GM21423 (cell line): ENCODE results near the gene CHRNA10.

Source experiments
- ATAC-seq: cut with Tn5 transposase; IDR thresholded peaks from one replicate; pipeline ENCODE4 v1.9.1; 2021; ENCODE audit warnings: mild to moderate bottlenecking, moderate library complexity; ENCODE audit not compliant: unreplicated experiment

CHRNA10 gene

DNA sequence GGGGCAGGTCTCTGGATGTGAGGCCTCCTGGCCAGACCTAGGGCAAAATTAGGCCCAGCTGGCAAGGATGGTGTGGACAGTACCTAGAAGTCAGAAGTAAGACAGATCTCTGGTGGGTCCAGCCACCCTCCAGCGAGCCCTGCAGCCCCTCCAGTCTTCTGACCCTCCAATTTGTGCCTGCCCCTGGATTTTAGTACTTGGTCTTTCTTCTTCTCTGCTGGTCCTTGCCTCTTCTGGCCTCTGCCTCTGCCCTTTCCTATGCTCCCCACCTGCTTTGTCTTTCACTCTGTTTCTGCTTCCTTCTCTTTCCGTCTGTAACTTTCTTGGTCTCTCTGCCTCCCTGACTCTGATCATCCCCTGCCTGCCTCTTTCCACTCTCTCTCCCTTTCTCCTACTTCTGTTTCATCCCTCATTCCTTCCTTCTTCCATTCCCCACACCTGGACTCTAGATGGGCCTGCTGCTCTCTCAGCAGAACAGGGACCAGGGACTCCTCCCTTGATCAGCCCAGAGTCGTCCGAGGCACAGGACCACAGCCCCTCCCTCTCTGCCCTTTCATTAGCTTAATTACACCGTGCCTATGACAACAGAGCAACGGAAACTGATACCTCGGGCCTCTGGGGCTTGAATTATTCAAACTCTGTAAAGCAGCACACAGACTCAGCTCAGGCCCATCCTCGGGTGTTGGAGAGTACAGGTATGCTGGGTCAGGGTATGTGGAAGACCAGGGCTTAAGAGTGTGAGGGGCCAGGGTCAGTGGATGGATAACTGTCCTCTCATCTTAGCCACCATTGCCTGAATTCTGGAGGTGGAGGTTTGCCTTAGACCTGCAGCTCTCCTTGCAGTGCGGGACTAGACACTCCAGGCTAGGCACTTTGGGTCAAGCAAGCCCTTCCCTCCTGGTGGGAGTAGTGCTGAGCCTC lies at the start of gene CHRNA10:
TSS of gene CHRNA10 (minus strand) at position 51 of the 921 bp plus-strand sequence. CDS start 72 bp downstream, outside the sequence.
- ATAC-seq: no peak

DNA sequence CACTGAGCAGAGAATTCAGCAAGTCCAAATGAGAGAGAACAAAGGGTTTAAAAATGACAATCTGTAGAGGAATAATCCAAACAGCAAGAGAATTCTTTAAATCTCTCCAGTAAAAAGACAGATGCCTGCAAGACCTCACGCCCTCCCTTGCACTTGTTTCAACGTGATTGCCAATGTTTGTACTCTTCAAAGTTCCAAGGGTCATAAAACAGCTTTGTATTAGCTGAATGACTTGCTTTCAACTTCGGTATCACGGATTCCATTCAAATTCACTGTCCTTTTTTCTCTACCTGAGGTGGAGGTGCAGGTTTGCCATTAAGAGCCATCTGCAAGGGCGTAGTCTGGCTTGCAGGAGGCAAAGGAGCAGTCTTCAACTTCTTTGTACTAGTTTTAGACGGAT lies 41.1 kb upstream of the CHRNA10 start:
- ATAC-seq: no peak

- ATAC-seq: no peak
Measured at GRCh38 chr11:3710485-3711259, 39.5 kb upstream of the CHRNA10 start.

GRCh38 chr11:3709977-3710376 lies 38.8 kb upstream of the CHRNA10 start:
- no peak for ATAC-seq

DNA sequence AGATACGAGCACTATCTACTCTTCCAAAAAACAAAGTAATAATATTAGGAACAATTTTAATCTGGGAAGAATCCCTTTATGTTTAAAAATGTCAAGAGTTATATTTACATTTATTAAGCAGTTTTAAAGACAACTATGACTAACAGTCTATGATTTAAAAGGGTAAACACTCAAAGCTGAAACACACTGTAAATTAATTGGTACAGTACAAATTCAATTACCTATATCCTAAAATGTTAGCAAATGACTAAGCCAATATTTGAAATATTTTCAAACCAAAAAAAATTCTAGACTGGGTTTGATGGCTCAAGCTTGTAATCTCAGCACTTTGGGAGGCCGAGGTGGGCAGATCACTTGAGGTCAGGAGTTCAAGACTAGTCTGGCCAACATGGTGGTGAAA lies 36.0 kb upstream of the CHRNA10 start:
- ATAC-seq: no peak

DNA sequence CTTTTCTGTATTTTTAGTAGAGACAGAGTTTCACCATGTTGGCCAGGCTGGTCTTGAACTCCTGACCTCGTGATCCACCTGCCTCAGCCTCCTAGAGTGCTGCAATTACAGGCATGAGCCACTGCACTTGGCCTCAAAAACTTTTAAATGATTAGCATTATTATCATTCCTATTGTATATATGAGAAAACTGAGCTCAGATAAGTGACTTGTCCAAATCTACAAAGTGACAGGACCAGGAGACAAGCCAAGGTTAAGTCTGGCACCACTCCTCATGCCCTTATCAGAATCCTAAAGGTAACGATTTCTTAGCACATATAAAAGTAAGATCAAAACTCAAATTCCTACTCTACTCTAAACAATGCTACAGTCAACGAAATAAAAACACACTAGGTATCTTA lies 32.2 kb upstream of the CHRNA10 start:
- ATAC-seq: no peak

DNA sequence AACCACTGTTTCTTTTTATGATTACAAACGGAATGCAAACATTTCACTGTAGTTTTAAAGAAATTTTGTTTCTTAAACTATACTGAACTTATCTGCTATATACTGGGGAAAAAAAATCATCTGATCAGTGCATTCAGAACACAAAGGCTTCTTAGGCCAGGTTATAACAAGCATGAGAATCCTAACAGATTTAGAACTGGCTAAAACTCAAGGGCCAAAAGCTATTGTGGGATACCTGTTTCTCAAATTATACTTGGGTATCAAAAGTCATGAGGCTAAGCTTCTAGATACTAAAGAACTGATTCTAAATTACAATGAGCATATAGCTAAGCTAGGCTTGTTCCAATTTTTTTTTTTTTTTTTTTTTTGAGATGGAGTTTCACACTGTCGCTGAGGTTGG lies 29.7 kb upstream of the CHRNA10 start:
- no peak for ATAC-seq

- ATAC-seq: no peak
Measured at GRCh38 chr11:3700410-3700809, 29.2 kb upstream of the CHRNA10 start.

GRCh38 chr11:3686751-3687150 lies 15.6 kb upstream of the CHRNA10 start:
- no peak for ATAC-seq

- no peak for ATAC-seq
Measured at GRCh38 chr11:3685923-3686322, 14.7 kb upstream of the CHRNA10 start.

- no peak for ATAC-seq
Measured at GRCh38 chr11:3684819-3685172, 13.6 kb upstream of the CHRNA10 start.

DNA sequence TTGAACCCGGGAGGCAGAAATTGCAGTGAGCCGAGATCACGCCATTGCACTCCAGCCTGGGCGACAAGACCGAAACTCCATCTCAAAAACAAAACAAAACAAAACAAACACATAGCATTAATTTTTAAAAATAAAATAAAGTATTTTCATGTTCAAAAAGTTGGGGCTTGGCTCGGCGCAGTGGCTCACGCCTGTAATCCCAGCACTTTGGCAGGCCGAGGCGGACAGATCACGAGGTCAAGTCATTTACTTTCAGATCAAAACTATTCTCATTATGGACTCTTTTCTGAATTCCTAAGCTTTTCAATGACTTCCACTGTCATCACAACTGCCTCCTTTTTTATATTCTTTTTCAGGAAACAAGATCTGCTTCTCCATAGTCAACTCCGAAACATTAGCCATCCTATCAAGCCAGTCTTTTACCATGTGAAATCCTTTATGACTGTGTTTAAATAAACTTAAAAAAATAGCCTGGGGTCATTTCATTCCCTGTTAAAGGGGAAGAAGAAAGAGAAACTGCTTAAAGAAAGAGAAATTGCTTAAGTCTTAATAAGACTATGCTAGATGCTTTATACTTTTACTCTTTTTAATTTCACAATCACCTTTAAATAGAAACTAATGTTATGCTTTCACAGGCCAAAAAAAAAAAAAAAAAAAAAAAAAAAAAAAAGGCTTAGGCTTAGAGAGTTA lies 13.1 kb upstream of the CHRNA10 start:
- no peak for ATAC-seq

GRCh38 chr11:3683039-3683438 lies 11.9 kb upstream of the CHRNA10 start:
- ATAC-seq: no peak

- ATAC-seq: no peak
Measured at GRCh38 chr11:3679077-3679476, 7.9 kb upstream of the CHRNA10 start.

GRCh38 chr11:3675971-3676370 lies 4.8 kb upstream of the CHRNA10 start:
- ATAC-seq: no peak

DNA sequence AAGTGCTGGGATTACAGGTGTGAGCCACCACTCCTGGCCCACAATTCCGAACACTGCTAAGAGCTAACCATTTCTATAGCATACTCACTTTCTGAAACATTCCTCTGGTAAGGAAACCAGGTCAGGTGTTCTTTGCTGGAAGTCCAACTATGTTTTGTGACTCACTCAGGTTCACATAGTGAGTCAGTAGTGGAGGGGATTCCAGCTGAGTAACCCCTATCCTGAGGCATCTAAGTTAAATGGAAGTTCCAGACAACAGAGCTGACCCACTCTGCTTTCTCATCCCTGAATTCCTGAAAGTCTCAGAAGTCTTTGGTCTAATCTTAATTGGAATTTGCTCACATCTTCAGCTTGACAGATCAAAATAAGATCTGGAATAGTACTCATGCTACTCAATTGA lies 3.0 kb upstream of the CHRNA10 start:
- ATAC-seq: no peak

- no peak for ATAC-seq
Measured at GRCh38 chr11:3669742-3670183, 1.4 kb downstream of the CHRNA10 start.

- no peak for ATAC-seq
Measured at GRCh38 chr11:3669128-3669527, 2.1 kb downstream of the CHRNA10 start.

GRCh38 chr11:3667149-3668035 lies 3.8 kb downstream of the CHRNA10 start:
- ATAC-seq: no peak

GRCh38 chr11:3666023-3666530 lies 5.1 kb downstream of the CHRNA10 start:
- ATAC-seq: no peak
